ENCODE data around the gene CLASP1. TPM values are rescaled to one million over a fixed set of nuclear protein-coding genes. Genes with fewer than 3 reads are reported as not detected.
A peak's percentile ranks its signal among the peaks of the same experiment; 100 is the strongest.
"Not testable (repeated sequence)": the region's sequence is repeated elsewhere in the genome, so short reads cannot be mapped to it uniquely, and the experiment has no call there.

Gene CLASP1
- total RNA-seq = 66.3 TPM
- long read RNA-seq, partial matches to known transcripts = 3 of 7 reads
- long read RNA-seq, other reads (novel, unspliced or antisense) = 4 of 7 reads

DNA sequence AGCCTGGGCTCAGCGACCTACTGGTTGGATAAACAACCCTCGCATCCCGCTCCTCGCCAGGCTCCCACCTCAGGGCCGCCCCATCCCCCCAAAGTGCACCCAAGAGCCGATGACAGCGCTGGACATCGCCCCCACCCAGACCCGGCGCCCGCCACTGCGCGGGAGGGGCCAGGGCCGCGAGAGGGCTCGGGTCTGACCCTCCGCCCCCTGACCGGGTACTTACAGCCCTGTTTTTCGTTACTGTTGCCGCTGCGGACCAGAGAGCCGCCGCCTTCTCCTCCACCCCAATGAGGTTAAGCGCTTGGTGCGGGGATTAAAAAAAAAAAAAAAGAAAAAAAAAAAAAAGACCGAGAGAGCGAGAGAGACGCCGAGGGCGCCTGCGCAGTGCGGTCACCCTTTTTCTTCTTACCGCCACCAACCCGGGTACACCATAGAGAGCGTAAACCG, at the start of gene CLASP1:
TSS of gene CLASP1 (minus strand) at position 314 of the 447 bp plus-strand sequence. CDS start 43,567 bp downstream, outside the sequence.
- intact Hi-C loops (cut with DNase I) = loop anchor here (1.0 to 2.0 kb wide), 2 partner anchors 53 to 118 kb away; partner anchors contain the start of gene RNU4ATAC

DNA sequence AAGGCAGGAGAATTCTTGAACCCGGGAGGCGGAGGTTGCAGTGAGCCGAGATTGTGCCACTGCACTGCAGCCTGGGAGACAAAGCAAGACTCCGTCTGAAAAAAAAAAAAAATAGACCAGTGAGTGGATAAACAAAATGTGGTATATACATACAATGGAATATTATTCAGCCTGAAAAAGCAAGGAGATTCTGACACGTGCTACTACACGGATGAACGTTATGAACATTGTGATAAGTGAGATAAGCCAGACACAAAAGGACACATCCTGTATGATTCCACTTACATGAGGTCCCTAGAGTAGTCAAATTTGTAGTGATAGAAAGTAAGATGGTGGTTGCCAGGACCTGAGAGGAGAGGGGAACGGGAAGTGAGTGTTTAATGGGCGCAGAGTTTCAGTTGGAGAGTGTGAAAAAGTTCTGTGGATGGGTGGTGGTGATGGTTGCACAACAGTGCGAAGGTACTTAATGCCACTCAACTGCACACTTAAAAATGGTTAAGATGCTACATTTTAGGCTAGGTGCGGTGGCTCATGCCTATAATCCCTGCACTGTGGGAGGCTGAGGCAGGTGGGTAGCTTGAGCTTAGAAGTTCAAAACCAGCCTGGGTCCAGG, 49.2 kb upstream of the CLASP1 start:
- ATAC-seq (no peak), DNase-seq (ENCODE audit: missing footprints) (no peak)
- intact Hi-C loops (cut with DNase I) = no loop called here

More for the DNA sequence above, at the start of gene CLASP1:
- peak; percentile 53 for ATAC-seq
- DNase-seq (ENCODE audit: missing footprints) = no peak

GRCh38 chr2:121697108-121697631, 47.9 kb upstream of the CLASP1 start:
- intact Hi-C loops (cut with DNase I) = no loop called here
- no peak for ATAC-seq
- DNase-seq (ENCODE audit: missing footprints) = no peak

GRCh38 chr2:121696410-121696930, 47.2 kb upstream of the CLASP1 start:
- intact Hi-C loops (cut with DNase I) = no loop called here
- ATAC-seq (no peak), DNase-seq (ENCODE audit: missing footprints) (no peak)

DNA sequence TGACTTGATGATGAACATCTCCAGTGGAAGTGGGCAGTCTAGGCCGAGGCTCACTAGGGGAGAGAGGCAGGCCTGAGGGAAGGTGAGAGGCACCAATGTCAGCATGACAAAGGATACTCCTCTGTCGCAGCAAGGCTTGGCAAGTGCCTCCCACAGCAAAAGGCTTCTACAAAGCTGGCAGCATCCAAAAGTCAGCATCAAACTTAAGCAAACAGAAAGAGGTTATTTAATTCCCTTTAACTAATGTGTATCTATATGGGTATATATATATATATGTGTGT, 45.8 kb upstream of the CLASP1 start:
- ATAC-seq (no peak), DNase-seq (ENCODE audit: missing footprints) (no peak)
- intact Hi-C loops (cut with DNase I) = no loop called here

DNA sequence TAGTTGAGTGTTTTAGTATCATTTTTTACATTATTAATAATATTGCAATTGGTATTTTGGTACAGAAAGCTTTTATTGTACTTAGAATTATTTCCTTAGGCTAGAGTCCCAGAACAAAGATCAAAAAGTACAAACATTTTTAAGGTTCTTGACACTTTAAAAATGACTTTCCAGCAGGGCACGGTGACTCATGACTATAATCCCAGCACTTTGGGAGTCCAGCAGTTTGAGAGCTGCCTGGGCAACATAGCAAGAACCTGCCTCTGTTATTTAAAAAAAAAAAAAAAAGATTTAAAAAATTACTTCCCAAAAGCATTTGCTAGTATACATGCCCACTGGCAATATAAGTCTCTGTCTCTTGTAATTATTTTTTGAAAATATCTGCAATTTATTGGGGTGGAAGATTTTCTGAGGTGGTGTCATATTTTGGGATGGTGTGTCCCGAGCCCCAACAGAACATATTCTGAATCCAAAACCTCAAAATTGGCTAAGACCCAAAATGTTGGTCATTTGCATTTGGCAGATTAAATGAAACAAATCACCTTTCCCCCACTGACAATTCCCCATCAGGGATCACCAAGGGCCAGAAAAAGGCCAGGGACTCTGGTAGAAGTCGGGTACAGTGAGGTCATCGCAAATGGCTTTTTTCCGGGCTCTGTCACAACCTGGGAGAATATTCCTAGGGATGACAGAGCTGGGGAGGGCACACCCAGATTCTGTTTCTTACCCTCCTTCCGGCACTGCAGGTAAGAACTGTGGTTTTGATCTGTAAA, 45.3 kb upstream of the CLASP1 start:
- ATAC-seq = no peak
- intact Hi-C loops (cut with DNase I) = no loop called here
- no peak for DNase-seq (ENCODE audit: missing footprints)

GRCh38 chr2:121690572-121690971, 41.3 kb upstream of the CLASP1 start:
- ATAC-seq; DNase-seq (ENCODE audit: missing footprints); intact Hi-C loops (cut with DNase I): not testable (repeated sequence)

DNA sequence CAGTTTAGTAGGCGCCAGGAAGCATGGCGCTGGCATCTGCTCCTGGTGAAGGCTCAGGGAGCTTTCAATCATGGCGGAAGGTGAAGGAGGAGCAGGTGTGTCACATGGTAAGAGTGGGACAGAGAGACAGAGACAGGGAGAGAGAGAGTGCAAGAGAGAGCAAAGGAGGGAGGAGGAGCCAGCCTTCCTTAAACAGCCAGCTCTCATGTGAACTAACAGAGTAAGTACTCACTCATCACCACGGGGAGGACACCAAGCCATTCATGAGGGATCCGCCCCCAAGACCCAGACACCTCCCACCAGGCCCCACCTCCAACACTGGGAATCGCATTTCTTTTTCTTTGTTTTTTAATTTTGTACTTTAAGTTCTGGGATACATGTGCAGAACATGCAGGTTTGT, 40.8 kb upstream of the CLASP1 start:
- intact Hi-C loops (cut with DNase I) = no loop called here
- no peak for DNase-seq (ENCODE audit: missing footprints)
- no peak for ATAC-seq

GRCh38 chr2:121689356-121689755, 40.1 kb upstream of the CLASP1 start:
- ATAC-seq (peak; percentile 37), DNase-seq (ENCODE audit: missing footprints) (no peak)
- intact Hi-C loops (cut with DNase I) = no loop called here

DNA sequence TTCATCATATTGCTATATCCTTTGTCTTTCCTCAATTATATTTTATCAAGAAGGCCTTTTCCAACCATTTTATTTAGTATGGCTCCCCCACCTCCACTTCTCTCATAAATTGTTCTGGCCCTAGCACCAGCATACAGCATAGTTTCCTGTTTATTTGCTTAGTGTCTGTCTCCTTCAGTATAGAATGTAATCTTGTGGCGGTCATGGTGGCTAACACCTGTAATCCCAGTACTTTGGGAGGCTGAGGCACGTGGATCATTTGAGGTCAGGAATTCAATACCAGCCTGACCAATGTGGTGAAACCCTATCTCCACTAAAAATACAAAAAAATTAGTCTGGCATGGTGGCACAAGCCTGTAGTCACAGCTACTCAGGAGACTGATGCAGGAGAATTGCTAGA, 39.6 kb upstream of the CLASP1 start:
- DNase-seq (ENCODE audit: missing footprints) = no peak
- intact Hi-C loops (cut with DNase I) = no loop called here
- ATAC-seq = no peak

DNA sequence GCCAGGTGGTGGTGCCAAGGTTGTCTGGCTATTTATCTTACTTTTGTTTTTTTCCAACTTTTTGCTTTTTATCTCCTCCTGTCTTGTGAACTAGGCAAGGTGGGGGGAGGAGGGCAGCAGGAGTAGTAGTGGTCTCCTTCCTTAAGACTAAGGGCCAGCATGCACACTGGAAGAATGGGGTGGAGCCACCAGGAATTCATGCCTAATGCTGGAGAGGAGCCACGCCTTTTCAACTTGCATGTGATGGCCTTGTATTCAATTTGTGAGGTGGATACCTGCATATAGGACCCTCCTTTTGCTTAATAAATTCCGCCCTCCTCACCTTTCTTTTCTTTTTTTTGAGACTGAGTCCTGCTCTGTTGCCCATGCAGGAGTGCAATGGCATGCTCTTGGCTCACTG, 37.6 kb upstream of the CLASP1 start:
- intact Hi-C loops (cut with DNase I) = no loop called here
- no peak for ATAC-seq
- DNase-seq (ENCODE audit: missing footprints) = no peak

GRCh38 chr2:121686218-121686617, 37.0 kb upstream of the CLASP1 start:
- DNase-seq (ENCODE audit: missing footprints) = no peak
- ATAC-seq = no peak
- intact Hi-C loops (cut with DNase I) = no loop called here

GRCh38 chr2:121682396-121683298, 33.4 kb upstream of the CLASP1 start:
- DNase-seq (ENCODE audit: missing footprints) = no peak
- intact Hi-C loops (cut with DNase I) = no loop called here
- ATAC-seq = no peak

DNA sequence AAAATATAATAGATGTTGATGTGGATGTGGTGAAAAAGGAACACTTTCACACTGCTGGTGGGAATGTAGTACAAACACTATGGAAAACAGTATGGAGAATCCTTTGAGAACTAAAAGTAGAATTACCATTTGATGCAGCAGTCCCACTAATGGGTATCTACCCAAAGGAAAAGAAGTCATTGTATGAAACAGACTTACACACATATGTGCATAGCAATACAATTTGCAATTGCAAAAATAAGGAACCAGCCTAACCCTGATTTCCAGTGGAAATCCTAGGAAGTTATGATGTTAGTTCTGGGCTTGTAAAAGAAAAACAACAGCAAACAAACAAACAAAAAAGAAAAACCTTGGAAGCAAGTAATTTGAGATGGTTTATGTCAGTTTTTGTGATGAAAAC, 28.6 kb upstream of the CLASP1 start:
- intact Hi-C loops (cut with DNase I) = no loop called here
- DNase-seq (ENCODE audit: missing footprints) = no peak
- ATAC-seq = no peak

DNA sequence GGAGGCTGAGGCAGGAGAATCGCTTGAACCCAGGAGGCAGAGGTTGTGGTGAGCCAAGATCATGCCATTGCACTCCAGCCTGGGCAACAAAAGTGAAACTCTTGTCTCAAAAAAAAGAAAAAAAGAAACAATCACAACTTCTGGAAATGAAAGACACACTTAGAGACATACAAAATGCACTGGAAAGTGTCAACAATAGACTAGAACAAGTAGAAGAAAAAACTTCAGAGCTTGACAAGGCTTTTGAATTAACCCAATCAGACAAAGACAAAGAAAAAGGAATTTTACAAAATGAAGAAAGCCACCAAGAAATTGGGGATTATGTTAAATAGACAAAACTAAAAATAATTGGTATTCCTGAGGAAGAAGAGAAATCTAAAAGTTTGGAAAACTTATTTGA, 22.4 kb upstream of the CLASP1 start:
- intact Hi-C loops (cut with DNase I); ATAC-seq; DNase-seq (ENCODE audit: missing footprints): not testable (repeated sequence)

- intact Hi-C loops (cut with DNase I) = no loop called here
- no peak for ATAC-seq
- no peak for DNase-seq (ENCODE audit: missing footprints)
These were observed 20.9 kb upstream of the CLASP1 start for GRCh38 chr2:121670181-121670580.

- DNase-seq (ENCODE audit: missing footprints) = no peak
- peak; percentile 26 for ATAC-seq
- intact Hi-C loops (cut with DNase I) = no loop called here
These were observed 18.4 kb upstream of the CLASP1 start for GRCh38 chr2:121667618-121668017.

GRCh38 chr2:121666042-121666441, 16.8 kb upstream of the CLASP1 start:
- no peak for DNase-seq (ENCODE audit: missing footprints)
- no peak for ATAC-seq
- intact Hi-C loops (cut with DNase I) = no loop called here

- intact Hi-C loops (cut with DNase I) = no loop called here
- ATAC-seq (no peak), DNase-seq (ENCODE audit: missing footprints) (no peak)
These were observed 16.2 kb upstream of the CLASP1 start for GRCh38 chr2:121665504-121665903.

Measured in Right ventricle myocardium inferior (tissue), 1 donor.